Measurements from ENCODE around the gene SHISA5. TPM values are rescaled to one million over a fixed set of nuclear protein-coding genes. Genes with fewer than 3 reads are reported as not detected.

Gene SHISA5
- polyA plus RNA-seq, 2 of the 4 experiments (the other 2 are of a cell fraction) = 87.5 to 94.3 TPM

- FAIRE-seq = no peak
- Histone ChIP-seq H3K4me3 (no peak overlapping the region), H3K9me3 (no peaks in the 10 kb centered on the region), H3K4me2 (no peak overlapping the region), H3K27ac (no peak overlapping the region), H3K4me1 (no peaks in the 10 kb centered on the region)
- POLR2A ChIA-PET = no interaction called here
- ATAC-seq = 0 out of 6 replicates have a peak, but pooled peaks of 1 of the 2 experiments have one; percentile 7
- WGBS (ENCODE audit: missing lambda C conversion rate) = 98% methylated on average over 5 of the region's 9 CpGs
- CTCF ChIA-PET = interaction anchor here (0.6 to 1.2 kb wide), 2 partner anchors 12 to 61 kb away, joined by 3 to 5 read pairs; no protein-coding TSS in a partner anchor
- TF ChIP-seq CBX2 (IDR thresholded peaks at IDR 0.05; ENCODE audit: borderline replicate concordance, low read depth) (no peak), CHD2 (IDR thresholded peaks at IDR 0.05; ENCODE audit: low read length, partially characterized antibody) (no peak), CBX8 (IDR thresholded peaks at IDR 0.05) (no peak), KDM1A (IDR thresholded peaks at IDR 0.05; ENCODE audit: low read depth) (no peak), SREBF2 (IDR thresholded peaks at IDR 0.05) (no peak), FOXS1 (CRISPR knock-in tag; IDR thresholded peaks at IDR 0.05) (no peak), TP53 (CRISPR knock-in tag; IDR thresholded peaks at IDR 0.05) (no peak), POLR2AphosphoS2 (conservative IDR thresholded peaks at IDR 0.05; ENCODE audit: low read length) (no peak), NR3C1 (IDR thresholded peaks at IDR 0.05) (no peak), MAFK (IDR thresholded peaks at IDR 0.05; ENCODE audit: partially characterized antibody) (no peak), GATA3 (IDR thresholded peaks at IDR 0.05; ENCODE audit: borderline replicate concordance) (no peak), EHMT2 (IDR thresholded peaks at IDR 0.05; ENCODE audit: low read depth) (no peak), ZNF302 (CRISPR knock-in tag; IDR thresholded peaks at IDR 0.05) (no peak), RCOR1 (IDR thresholded peaks at IDR 0.05; ENCODE audit: low read depth, low read length) (no peak), RNF2 (IDR thresholded peaks at IDR 0.05; ENCODE audit: borderline replicate concordance, low read depth) (no peak)
- TF ChIP-seq, protein P1, sequence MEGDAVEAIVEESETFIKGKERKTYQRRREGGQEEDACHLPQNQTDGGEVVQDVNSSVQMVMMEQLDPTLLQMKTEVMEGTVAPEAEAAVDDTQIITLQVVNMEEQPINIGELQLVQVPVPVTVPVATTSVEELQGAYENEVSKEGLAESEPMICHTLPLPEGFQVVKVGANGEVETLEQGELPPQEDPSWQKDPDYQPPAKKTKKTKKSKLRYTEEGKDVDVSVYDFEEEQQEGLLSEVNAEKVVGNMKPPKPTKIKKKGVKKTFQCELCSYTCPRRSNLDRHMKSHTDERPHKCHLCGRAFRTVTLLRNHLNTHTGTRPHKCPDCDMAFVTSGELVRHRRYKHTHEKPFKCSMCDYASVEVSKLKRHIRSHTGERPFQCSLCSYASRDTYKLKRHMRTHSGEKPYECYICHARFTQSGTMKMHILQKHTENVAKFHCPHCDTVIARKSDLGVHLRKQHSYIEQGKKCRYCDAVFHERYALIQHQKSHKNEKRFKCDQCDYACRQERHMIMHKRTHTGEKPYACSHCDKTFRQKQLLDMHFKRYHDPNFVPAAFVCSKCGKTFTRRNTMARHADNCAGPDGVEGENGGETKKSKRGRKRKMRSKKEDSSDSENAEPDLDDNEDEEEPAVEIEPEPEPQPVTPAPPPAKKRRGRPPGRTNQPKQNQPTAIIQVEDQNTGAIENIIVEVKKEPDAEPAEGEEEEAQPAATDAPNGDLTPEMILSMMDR (IDR thresholded peaks at IDR 0.05) = no peak
- TF ChIP-seq, protein P2, sequence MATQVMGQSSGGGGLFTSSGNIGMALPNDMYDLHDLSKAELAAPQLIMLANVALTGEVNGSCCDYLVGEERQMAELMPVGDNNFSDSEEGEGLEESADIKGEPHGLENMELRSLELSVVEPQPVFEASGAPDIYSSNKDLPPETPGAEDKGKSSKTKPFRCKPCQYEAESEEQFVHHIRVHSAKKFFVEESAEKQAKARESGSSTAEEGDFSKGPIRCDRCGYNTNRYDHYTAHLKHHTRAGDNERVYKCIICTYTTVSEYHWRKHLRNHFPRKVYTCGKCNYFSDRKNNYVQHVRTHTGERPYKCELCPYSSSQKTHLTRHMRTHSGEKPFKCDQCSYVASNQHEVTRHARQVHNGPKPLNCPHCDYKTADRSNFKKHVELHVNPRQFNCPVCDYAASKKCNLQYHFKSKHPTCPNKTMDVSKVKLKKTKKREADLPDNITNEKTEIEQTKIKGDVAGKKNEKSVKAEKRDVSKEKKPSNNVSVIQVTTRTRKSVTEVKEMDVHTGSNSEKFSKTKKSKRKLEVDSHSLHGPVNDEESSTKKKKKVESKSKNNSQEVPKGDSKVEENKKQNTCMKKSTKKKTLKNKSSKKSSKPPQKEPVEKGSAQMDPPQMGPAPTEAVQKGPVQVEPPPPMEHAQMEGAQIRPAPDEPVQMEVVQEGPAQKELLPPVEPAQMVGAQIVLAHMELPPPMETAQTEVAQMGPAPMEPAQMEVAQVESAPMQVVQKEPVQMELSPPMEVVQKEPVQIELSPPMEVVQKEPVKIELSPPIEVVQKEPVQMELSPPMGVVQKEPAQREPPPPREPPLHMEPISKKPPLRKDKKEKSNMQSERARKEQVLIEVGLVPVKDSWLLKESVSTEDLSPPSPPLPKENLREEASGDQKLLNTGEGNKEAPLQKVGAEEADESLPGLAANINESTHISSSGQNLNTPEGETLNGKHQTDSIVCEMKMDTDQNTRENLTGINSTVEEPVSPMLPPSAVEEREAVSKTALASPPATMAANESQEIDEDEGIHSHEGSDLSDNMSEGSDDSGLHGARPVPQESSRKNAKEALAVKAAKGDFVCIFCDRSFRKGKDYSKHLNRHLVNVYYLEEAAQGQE (IDR thresholded peaks at IDR 0.05) = no peak
- TF ChIP-seq, protein P3, sequence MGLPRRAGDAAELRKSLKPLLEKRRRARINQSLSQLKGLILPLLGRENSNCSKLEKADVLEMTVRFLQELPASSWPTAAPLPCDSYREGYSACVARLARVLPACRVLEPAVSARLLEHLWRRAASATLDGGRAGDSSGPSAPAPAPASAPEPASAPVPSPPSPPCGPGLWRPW (IDR thresholded peaks at IDR 0.05) = no peak
- TF ChIP-seq, protein P4, sequence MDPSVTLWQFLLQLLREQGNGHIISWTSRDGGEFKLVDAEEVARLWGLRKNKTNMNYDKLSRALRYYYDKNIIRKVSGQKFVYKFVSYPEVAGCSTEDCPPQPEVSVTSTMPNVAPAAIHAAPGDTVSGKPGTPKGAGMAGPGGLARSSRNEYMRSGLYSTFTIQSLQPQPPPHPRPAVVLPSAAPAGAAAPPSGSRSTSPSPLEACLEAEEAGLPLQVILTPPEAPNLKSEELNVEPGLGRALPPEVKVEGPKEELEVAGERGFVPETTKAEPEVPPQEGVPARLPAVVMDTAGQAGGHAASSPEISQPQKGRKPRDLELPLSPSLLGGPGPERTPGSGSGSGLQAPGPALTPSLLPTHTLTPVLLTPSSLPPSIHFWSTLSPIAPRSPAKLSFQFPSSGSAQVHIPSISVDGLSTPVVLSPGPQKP (IDR thresholded peaks at IDR 0.05; ENCODE audit: low read depth, low read length) = no peak
- DNase-seq (ENCODE audit: low read depth in 1 of 2, low spot score in 1 of 2) = no peak
These were observed 21.0 kb upstream of the SHISA5 start for GRCh38 chr3:48524970-48525369.

GRCh38 chr3:48521635-48522034 is 17.7 kb upstream of the SHISA5 start:
- CTCF ChIA-PET = no interaction called here
- FAIRE-seq (no peak), ATAC-seq (no peak), DNase-seq (ENCODE audit: low read depth in 1 of 2, low spot score in 1 of 2) (no peak)
- Histone ChIP-seq H3K9me3 (no peaks in the 10 kb centered on the region), H3K4me2 (no peak overlapping the region), H3K4me1 (no peaks in the 10 kb centered on the region), H3K27ac (no peak overlapping the region), H3K4me3 (no peak overlapping the region)
- 100% methylated on average over 1 of the region's 6 CpGs for WGBS (ENCODE audit: missing lambda C conversion rate)
- POLR2A ChIA-PET = no interaction called here
- TF ChIP-seq PBX3 (IDR thresholded peaks at IDR 0.05) (no peak), CHD2 (IDR thresholded peaks at IDR 0.05; ENCODE audit: low read length, partially characterized antibody) (no peak), TP53 (CRISPR knock-in tag; IDR thresholded peaks at IDR 0.05) (no peak), BHLHE40 (IDR thresholded peaks at IDR 0.05; ENCODE audit: low read depth, low read length) (no peak), NFE2L2 (conservative IDR thresholded peaks at IDR 0.05; ENCODE audit: low read length) (no peak), EHF (CRISPR knock-in tag; IDR thresholded peaks at IDR 0.05) (no peak), HOXB5 (CRISPR knock-in tag; IDR thresholded peaks at IDR 0.05) (no peak), PHF8 (IDR thresholded peaks at IDR 0.05; ENCODE audit: borderline replicate concordance, low read depth) (no peak), FOXS1 (CRISPR knock-in tag; IDR thresholded peaks at IDR 0.05) (no peak), RAD21 (conservative IDR thresholded peaks at IDR 0.05 in 1 of 2, IDR thresholded peaks at IDR 0.05 in 1 of 2) (no peak), JUNB (IDR thresholded peaks at IDR 0.05) (no peak), HOXB13 (CRISPR knock-in tag; IDR thresholded peaks at IDR 0.05; ENCODE audit: low read depth) (no peak), ZFP36 (IDR thresholded peaks at IDR 0.05; ENCODE audit: borderline replicate concordance, partially characterized antibody) (no peak), RCOR1 (IDR thresholded peaks at IDR 0.05; ENCODE audit: low read depth, low read length) (no peak), FOSB (CRISPR knock-in tag; IDR thresholded peaks at IDR 0.05) (no peak)
- TF ChIP-seq, protein P4 (IDR thresholded peaks at IDR 0.05; ENCODE audit: low read depth, low read length) = no peak

Data from A549 (cell line).